SK-N-DZ (cell line): ENCODE results near the gene MBD5.
A peak's percentile ranks its signal among the peaks of the same experiment; 100 is the strongest.

Experiments
- DNase-seq: peaks from one replicate; pipeline ENCODE4 v3.0.0-alpha.2; 2015; ENCODE audit warnings: low spot score

Gene MBD5

DNA sequence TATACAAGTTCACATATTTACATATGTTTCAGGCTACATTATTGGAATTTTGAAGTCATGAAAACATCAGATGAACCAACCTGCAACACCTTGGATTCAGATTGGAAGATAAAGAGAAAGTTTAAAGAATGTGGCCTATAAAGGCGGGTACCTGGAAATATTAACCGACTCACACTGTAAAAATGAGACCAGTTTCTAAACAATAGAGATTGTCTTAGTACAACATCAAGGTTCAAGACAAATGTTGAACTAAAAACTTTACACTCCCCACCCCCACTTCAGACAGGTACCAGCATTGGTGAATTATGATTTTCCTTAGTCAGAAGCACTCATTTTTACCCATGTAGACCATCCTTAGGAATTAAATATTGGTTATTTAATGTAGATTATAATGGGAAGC is 437.3 kb downstream of the MBD5 start:
- DNase-seq, result no peak

DNA sequence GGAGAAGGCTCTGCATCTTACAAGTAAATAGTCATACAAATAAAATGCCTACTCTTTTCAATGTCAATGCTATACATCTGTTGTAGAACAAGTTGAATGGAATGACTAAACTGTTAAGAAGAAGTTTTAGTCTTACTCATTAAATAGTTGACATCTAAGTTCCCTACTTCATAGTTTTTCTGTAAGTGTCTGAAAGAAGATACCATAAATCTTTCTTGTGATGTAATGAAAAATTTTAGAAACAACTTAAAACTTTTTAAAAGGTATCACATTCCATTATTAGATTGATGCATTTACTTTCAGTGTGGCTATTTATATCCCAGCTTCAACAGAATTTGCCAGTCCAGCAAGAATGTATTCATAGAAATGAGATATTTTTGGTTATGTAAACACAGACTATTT is 438.5 kb downstream of the MBD5 start:
- DNase-seq, result no peak

DNA sequence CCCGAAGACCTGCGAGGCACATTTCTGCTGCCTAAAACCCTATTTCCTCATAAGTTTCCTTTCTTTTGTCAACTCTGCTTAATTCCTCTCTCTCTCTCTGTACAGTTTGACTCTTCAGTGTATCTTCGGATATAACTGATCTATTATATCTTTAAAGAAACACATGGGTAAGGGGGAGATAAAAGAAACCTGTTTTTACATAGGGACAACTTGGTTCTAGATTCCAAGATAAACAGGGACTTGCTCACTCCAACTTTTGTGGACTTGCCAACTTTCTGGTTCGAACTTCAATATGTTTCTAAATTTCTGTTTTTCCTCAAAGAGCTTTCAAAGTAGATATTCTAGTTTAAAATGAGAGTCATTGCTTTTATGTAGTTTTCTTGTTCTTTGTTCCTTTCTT is 441.0 kb downstream of the MBD5 start:
- no peak for DNase-seq

DNA sequence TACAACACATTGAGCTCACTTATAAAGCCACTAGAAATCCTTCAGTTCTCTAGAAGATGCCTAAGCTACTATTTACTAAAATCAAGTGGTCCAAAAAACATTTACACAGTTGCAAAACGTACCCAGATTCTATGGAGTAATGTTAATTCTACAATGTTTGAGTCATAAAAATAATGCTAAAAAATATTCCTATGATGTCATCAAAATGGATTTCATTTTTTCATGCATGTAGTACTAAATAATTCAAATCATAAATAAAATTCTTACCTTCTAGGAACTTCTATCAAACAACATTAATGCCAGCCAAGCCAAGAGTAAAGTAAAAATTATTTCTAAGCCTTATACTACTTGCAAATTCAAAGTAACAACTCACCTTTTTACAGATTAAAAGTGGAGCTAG is 454.7 kb downstream of the MBD5 start:
- no peak for DNase-seq

DNA sequence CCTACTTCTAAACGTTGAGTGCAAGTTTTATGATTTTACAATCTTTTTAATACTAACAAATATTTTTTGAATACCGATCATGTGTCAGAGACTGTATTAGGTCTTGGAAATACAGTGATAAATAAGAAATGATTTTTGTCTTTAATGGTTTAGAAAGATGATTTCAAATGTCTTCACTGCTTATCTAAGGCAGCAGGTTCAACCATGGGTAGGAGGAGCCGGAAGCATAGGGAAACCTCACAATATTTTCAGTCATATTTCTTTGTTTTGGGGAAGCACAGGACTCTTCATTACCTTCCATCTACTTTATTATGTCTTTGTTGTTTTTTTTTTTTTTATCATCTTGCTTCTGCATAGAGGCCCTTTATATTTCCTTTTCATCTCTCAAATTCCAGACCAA is 458.5 kb downstream of the MBD5 start:
- DNase-seq, result no peak

DNA sequence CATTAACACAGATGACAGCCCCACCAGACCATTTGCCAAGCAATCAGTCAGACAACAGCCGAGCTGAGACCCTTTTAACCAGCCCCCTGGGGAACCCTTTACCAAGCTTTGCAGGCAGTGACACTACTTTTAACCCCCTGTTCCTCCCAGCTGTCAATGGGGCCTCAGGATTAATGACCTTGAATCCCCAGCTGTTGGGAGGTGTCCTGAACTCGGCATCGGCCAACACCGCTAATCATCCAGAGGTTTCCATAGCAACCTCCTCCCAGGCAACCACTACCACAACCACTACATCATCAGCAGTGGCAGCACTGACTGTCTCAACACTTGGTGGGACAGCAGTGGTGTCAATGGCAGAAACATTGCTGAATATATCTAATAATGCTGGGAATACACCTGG is 462.8 kb downstream of the MBD5 start:
- DNase-seq, result peak; percentile 58

DNA sequence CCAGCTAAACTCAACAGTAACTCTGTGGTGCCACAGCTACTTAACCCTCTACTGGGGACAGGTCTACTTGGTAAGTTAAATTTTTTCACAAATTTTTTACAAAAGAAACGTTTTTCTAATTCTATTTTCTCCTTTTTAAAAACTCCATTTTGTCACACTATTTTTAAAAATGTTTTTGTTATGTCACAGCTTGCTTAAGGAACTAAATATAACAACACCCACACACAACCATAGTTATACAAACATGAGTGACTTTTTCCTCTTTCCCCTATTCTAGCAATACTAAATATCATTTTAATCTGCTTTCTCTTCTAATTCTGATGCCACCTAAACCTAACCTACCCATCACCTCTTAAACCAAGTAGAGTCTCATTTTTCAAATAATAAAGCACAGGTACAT is 463.2 kb downstream of the MBD5 start:
- DNase-seq, result no peak

DNA sequence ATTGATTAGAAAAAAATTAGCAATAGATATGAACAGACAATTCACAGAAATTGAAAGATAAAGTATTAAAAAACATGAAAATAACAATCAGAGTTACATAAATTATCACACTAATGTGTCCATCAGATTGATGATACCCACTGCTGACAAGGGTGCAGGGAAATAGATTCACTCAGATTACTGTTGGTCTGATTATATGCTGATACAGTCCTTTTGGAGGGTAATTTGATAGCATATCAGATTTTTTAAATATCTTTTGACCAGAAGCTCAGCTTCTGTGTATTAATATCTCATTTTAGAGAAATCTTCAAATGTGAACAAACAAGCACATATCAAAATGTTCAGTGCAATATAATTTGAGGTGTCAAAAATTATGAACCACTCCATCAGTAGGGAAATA is 465.8 kb downstream of the MBD5 start:
- DNase-seq, result no peak

DNA sequence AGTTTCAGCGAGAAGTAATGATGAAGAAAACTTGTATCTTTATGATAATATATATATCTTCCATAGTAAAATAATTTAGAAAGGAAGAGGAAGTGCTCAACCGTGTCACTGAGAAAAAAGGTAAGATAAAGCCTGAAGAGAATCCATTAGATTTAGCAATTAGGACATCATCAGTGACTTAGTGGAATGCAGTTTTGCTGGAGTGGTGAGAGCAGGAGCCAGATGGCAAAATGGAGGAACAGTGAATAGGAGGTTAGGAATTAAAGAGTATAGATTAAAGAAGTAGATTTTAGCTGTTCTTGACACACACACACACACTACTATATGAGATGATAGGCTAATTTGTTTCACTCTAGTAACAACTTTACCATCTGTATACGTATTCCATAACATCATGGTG is 466.5 kb downstream of the MBD5 start:
- DNase-seq, result no peak

DNA sequence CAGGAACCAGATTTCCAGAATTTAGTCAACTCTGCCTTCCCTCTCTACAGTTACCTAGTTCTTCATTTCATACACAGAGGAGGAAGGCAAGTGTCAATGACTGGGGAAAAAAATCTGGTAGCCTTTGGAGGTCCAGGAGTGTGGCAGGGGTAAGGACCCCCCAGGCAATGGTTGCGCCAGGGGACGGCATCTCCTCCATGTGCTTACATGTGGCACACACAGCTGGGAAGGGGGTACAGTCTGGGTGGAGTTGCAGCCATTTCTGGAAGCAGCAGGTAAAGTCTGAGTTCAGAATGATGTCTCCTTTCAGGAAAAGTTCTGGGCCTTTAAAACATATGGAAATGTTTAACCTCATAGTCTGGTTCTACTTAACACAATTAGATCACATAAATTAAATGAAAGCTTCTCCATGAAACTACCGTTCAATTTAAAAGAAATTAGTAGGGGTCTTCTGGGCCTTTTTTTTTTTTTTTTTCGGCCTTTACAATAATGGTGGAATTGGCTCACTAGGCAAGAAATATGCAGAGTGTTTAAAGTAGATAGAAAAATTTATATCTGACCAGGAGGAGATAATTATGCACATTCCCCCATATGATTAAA is 470.0 kb downstream of the MBD5 start:
- peak; percentile 80 for DNase-seq

DNA sequence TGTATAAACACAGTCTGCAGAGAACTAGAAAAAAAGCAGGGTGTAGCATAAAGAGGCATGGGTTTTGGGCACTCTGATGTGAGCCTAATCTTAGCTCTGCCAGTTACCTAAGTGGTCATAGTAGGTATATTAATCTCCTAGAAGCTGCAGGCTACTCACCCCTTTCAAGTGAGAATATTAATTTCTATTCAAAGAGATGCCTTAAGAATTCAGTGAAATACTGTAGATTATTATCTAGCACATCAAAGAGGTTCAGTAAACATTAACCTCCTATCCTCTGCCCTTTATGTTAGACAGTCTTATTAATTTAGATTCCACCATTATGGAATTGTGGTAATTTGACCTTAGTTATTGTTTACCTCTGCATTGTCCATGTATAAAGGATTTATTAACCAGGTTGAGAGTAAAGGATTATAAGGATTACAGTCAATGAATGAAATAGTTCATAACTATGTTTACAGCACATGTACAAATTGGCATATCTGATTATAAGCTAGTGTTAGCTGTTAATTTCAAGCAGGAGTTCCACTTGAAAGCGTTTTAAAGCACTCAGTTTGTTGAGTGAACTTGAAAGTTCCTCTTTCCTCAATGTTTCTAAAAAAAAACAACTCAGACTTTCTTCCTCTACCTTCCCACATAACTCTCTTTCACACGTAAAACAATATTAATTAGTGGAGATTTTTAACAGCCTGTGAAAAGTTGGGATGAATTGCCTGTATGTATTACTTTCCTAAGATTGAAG is 473.1 kb downstream of the MBD5 start:
- DNase-seq, result no peak

DNA sequence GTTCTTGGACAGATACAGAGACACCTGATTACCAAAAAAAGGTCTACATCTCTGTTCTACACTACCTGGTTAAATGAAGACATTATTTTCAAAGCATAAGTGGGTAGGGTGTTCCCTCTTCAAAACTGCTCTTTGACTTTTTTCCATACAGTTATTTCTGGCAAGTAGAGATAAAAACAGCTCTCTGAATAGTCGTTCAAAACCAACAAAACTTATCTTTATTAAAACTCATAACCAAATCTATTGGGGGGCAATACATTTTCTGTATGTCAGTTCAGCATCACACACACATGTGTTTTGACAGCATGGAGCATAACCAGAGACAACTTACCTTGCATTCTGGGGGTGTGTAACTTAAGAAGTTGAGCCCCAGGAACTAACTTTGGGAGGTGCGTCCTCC is 474.7 kb downstream of the MBD5 start:
- DNase-seq, result no peak

DNA sequence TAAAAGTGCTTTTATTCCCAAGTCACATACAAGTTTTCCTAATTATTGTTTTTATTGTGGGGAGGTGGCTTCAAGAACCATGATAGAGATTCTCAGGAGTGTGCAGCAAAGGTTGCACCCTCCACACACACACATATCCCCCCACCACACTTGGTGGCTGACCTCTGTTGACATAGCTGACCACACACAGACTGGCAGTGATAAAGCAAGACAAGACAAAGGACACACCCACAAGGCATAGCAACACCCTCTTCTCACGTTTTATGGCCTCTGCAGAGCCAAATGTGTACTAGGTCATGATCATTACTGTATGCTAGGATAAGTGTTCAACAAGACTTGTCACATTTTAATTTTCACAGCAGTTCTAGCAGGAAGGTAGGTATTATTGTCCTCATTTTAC is 480.7 kb downstream of the MBD5 start:
- DNase-seq, result no peak

DNA sequence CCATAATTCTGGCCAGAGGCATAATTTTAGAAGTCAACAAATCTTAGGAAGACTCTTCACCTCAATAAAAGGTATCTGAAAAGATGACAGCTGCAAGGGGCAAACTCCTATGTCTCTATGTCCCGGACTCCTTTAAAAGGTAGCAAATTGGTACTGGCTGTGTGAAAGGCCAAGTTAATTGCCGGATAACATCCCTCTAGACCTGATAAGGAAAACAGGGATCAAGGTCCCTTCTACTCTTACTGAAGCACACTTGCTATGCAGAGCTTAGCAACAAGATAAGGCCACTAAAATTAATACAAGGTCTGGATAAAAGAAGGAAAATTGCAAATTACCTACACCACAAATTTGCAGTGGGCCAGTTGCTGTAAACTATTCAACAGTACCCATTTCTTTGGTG is 482.6 kb downstream of the MBD5 start:
- DNase-seq, result no peak

DNA sequence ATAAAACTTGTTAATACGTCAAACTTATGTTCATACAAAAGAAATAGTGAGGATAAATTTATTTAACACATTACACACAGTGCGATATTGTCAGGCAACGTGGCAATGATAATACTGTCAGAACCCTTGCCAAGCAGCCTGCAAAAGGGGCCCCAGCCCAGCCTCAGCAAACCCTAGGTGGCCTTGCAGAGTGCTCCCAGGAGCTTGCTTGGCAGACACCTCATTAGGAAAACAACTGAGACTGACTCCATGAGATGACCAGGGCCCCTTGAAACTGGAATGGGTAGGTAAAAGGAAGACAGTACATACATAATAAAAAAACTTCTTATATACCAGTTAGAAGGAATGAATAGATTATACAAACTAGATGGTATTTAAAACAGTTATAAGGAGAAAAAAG is 487.1 kb downstream of the MBD5 start:
- DNase-seq, result no peak

DNA sequence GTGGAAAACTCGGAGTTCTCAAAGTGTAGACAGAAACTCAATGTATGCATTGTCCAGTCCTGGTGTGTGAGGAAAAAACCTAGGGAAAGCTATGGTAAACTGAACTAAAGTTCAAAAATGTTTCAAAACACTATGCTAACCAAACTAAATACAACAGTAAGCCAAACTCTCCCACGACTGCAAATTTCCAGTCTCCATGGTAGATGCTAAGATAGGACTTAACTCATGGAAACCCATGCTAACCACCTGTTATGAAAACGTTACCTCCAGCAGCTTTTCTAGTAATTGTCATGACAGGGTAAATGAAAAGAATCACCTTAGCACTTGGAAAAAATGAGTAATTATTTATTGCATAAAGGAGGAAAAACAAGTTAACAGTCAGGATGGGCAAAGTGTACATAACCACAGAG is 488.0 kb downstream of the MBD5 start:
- no peak for DNase-seq

DNA sequence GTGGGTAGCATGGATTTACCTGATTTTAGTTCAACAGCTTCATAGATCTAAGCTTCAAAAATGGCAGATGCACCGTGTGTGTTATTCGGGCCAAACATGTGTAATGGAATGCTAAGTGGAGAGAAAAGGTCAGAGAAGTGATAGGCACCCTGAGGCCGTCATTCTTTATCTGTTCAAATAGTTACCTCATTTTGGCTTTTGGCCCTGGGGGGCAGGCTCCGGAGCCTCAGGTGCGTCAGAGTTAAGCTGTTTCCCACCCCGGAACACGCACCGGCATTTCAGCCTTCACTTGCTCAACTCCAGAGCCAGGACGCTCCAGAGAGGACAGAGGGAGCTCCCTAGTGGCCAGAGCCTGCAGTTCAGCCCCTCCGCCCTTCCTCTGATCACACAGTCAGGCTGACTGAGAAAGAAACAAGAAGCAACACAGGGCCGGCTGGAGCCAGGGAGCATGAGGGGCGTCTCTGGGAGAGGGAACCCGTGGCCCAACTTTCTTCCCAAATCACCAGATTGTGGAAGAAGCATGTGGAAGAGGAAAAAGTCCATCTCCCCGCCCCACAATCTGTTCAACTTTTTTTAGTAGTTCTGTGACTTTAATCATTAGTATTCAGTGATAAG is 488.5 kb downstream of the MBD5 start:
- peak; percentile 70 for DNase-seq

DNA sequence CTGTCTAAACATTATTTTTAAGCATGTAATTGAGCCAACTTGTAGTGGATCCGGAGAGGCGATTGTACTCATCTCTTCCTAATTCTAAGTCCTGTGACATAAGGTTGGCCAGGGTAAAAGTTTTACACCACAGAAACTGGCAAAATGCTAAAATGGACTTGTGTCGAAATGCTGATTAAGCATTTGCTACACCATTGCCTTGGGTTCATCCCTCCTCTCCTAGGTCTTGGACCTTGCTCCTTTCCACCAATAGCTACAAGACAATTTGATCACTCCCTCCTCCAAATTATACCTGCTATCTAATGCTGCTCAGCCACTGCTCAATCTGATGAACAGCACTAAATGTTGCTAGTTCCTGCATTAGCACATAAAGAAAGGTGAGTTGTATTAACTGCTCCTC is 491.0 kb downstream of the MBD5 start:
- no peak for DNase-seq

DNA sequence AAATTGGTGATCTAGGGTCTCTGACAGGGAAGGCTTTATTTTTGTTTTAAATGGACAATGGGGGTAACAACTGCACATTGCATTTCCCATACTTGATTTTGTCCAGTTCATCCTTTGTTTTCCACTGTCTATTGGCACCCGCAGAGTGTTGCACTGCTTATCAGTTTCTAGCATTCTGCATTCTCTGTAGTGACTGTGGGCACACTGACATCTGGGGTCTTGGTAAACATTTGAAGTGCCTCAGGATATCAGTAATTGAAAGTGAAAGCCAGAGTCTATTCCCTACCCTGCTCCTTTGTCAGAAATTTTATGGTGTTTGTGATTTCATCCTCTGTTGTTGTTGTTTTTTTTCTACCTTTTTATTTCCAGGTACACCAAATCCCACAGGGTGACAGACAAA is 491.6 kb downstream of the MBD5 start:
- DNase-seq, result no peak

DNA sequence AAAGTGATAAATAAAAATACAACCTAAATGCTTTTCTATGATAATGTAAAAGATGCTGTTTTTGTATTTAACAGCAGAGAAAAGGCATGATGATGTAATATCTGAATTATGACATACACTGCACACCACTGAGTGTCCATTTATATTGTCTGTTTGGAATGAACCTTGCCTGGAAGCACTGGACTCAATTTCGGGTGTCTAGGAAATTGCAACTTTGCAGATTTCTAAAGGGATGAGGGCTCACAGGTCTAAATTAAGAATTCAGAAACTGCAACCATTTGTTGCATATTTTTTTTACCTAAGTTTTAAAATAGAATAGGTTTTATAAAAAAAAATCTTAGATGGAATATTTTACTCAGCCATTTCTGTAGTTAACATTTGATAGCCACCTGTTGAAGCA is 492.5 kb downstream of the MBD5 start:
- no peak for DNase-seq

DNA sequence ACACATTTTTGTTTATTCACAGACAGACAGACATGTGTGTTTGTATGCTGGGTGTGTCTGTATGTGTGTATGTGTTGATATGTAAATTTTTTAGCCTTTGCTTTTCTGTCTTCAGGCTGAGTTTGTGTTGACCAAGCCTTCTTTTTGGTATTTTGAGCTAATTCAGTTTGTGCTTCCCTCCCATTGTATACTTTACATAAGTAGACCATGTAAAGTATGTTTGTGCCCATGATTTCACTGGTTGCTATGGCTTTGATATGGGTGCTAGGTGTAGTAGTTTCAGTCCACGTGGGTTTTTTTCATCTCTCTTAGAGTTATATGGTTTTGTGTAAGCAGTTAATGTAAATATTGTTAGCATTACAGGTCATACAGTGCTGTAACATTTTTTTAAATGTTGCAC is 494.2 kb downstream of the MBD5 start:
- no peak for DNase-seq

DNA sequence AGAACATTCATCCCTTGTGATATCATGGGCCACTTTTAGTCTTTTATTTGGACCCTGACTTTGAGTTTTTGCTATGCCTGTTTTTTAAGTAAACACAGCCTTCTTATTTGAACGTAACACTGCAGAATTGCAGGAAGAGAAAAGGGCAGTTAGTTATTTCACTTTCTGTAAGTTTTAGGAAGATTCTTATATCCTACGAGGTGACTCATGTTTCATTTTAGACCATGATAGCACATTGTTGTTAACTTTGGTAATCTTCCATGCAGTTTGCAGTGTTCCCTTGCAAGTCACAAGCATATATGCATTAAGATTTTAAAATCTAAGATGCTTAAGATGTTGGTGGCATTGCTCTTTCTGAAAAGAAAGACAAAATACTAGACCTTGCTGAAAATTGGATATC is 495.1 kb downstream of the MBD5 start:
- no peak for DNase-seq

DNA sequence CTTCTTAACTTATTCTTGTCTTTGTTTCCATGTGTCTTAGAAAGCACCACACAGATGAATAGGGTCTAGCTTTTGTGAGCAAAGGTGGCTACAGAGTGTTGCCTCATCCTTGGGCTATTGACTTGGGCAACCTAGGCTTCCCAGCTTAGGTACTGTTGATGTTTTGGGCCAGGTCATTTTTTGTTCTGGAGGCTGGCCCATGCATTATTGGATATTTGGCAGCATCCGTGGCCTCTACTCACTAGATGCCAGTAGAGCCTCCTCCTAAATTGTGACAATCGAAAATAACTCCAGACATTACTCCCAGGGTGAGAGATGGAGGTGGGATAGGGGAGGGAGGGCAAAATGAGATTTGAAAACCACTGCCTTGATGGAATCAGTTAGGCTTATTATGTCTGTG is 496.4 kb downstream of the MBD5 start:
- DNase-seq, result no peak
